HepG2 (cell line): Measurements from ENCODE around the gene TRPT1. TPM values are rescaled to one million over a fixed set of nuclear protein-coding genes. Genes with fewer than 3 reads are reported as not detected.
A peak's percentile ranks its signal among the peaks of the same experiment; 100 is the strongest.

Experiments
- ATAD3A ChIP-seq: sonication (generic); formaldehyde crosslinking; IDR thresholded peaks from 2 replicates; pipeline ENCODE4 v1.4.0; 2020; ENCODE audit warnings: missing genetic modification reagents
- FOXK2 ChIP-seq: fragments of 450-650 bp; IDR thresholded peaks from 2 replicates; pipeline ENCODE4 v1.6.1; 2016
- GFI1 ChIP-seq: sonication (generic); formaldehyde crosslinking; IDR thresholded peaks from 2 replicates; pipeline ENCODE4 v1.5.0; 2020; ENCODE audit warnings: missing genetic modification reagents, mild to moderate bottlenecking, borderline replicate concordance
- ISX ChIP-seq: sonication (generic); formaldehyde crosslinking; conservative IDR thresholded peaks from 2 replicates; pipeline ENCODE4 v1.5.0; 2020; ENCODE audit warnings: missing genetic modification reagents
- MEIS1 ChIP-seq: sonication (generic); formaldehyde crosslinking; IDR thresholded peaks from 2 replicates; pipeline ENCODE4 v1.9.0; 2021; ENCODE audit warnings: mild to moderate bottlenecking, missing genetic modification reagents, moderate library complexity, borderline replicate concordance
- NFE2L2 ChIP-seq: fragments of 150-350 bp; IDR thresholded peaks from 2 replicates; pipeline ENCODE4 v1.6.1; 2014; ENCODE audit warnings: low read length
- RARG ChIP-seq: sonication (generic); formaldehyde crosslinking; IDR thresholded peaks from 2 replicates; pipeline ENCODE4 v1.4.0; 2020; ENCODE audit warnings: low read depth, mild to moderate bottlenecking, missing genetic modification reagents
- REXO4 ChIP-seq: sonication (generic); formaldehyde crosslinking; IDR thresholded peaks from 2 replicates; pipeline ENCODE4 v1.8.0; 2022; ENCODE audit warnings: missing genetic modification reagents, mild to moderate bottlenecking, borderline replicate concordance
- SPEN ChIP-seq: sonication (generic); formaldehyde crosslinking; IDR thresholded peaks from 2 replicates; pipeline ENCODE4 v1.5.1; 2020; ENCODE audit warnings: low read depth, mild to moderate bottlenecking, missing genetic modification reagents
- ZBTB8A ChIP-seq: sonication (generic); formaldehyde crosslinking; IDR thresholded peaks from 2 replicates; pipeline ENCODE4 v1.4.0; 2020; ENCODE audit warnings: mild to moderate bottlenecking, low read depth, missing genetic modification reagents, borderline replicate concordance
- ZFY ChIP-seq: sonication (generic); formaldehyde crosslinking; IDR thresholded peaks from 2 replicates; pipeline ENCODE4 v1.4.0; 2020; ENCODE audit warnings: missing genetic modification reagents
- ZNF274 ChIP-seq: sonication (generic); formaldehyde crosslinking; IDR thresholded peaks from 2 replicates; pipeline ENCODE4 v1.5.1; 2020; ENCODE audit warnings: mild to moderate bottlenecking, missing genetic modification reagents
- ZNF34 ChIP-seq: sonication (generic); formaldehyde crosslinking; IDR thresholded peaks from 2 replicates; pipeline ENCODE4 v1.4.0; 2020; ENCODE audit warnings: mild to moderate bottlenecking, missing genetic modification reagents, borderline replicate concordance
- ZNF598 ChIP-seq: sonication (generic); formaldehyde crosslinking; IDR thresholded peaks from 2 replicates; pipeline ENCODE4 v1.5.1; 2020; ENCODE audit warnings: mild to moderate bottlenecking, missing genetic modification reagents, borderline replicate concordance
- ZNF879 ChIP-seq: sonication (generic); formaldehyde crosslinking; IDR thresholded peaks from 2 replicates; pipeline ENCODE4 v1.8.1; 2023; ENCODE audit warnings: missing genetic modification reagents
- polyA plus RNA-seq, 8 experiments: library from polyadenylated mRNA; depleted of rRNA in 3 of 8; stranded (reverse) in 7 of 8; unstranded in 1 of 8; fragments of >200 nt; fragmentation: Illumina TruSeq in 4 of 8; extraction: Trizol in 4 of 8; gene quantifications; 2 replicates each; pipeline versions ENCODE4 v1.2.1 to v1.2.3, GENCODE V29; 2011 to 2016; ENCODE audit warnings: low read depth in 4 of 8, missing spikeins in 1 of 8, mixed read lengths in 1 of 8; ENCODE audit not compliant: insufficient read depth in 1 of 8
- total RNA-seq, 5 experiments: library from RNA; depleted of rRNA; stranded (reverse); fragments of >200 nt; fragmentation: Illumina TruSeq; extraction: Trizol; gene quantifications; 2 replicates each; pipeline ENCODE4 v1.2.3, GENCODE V29; 2016; ENCODE audit warnings: low read depth in 1 of 5
- TF ChIP-seq, protein P1 (sequence below), 2 experiments: IDR thresholded peaks; 2 replicates each; pipeline ENCODE4 v1.6.1; 2011 to 2012; ENCODE audit warnings: low read length in 2 of 2, borderline replicate concordance in 1 of 2, low read depth in 1 of 2, mild to moderate bottlenecking in 1 of 2, moderate library complexity in 1 of 2
- TF ChIP-seq, protein P2 (sequence below): sonication (generic); formaldehyde crosslinking; IDR thresholded peaks from 2 replicates; pipeline ENCODE4 v1.4.0; 2020; ENCODE audit warnings: mild to moderate bottlenecking, low read depth, missing genetic modification reagents
- TF ChIP-seq, protein P3 (sequence below): sonication (generic); formaldehyde crosslinking; IDR thresholded peaks from 2 replicates; pipeline ENCODE4 v1.8.1; 2023; ENCODE audit warnings: mild to moderate bottlenecking, moderate library complexity, missing genetic modification reagents
- TF ChIP-seq, protein P4 (sequence below): IDR thresholded peaks from 2 replicates; pipeline ENCODE4 v1.6.1; 2016; ENCODE audit warnings: missing genetic modification reagents, missing compliant biosample characterization
- TF ChIP-seq, protein P5 (sequence below): sonication (generic); formaldehyde crosslinking; conservative IDR thresholded peaks from 2 replicates; pipeline ENCODE4 v1.4.0; 2020; ENCODE audit warnings: missing genetic modification reagents

Gene TRPT1
- total and polyA plus RNA-seq, 2 of the 13 experiments (the other 11 are each of a cell fraction or from before 2014, with no cell fraction given) = 24.8 to 40.7 TPM

DNA sequence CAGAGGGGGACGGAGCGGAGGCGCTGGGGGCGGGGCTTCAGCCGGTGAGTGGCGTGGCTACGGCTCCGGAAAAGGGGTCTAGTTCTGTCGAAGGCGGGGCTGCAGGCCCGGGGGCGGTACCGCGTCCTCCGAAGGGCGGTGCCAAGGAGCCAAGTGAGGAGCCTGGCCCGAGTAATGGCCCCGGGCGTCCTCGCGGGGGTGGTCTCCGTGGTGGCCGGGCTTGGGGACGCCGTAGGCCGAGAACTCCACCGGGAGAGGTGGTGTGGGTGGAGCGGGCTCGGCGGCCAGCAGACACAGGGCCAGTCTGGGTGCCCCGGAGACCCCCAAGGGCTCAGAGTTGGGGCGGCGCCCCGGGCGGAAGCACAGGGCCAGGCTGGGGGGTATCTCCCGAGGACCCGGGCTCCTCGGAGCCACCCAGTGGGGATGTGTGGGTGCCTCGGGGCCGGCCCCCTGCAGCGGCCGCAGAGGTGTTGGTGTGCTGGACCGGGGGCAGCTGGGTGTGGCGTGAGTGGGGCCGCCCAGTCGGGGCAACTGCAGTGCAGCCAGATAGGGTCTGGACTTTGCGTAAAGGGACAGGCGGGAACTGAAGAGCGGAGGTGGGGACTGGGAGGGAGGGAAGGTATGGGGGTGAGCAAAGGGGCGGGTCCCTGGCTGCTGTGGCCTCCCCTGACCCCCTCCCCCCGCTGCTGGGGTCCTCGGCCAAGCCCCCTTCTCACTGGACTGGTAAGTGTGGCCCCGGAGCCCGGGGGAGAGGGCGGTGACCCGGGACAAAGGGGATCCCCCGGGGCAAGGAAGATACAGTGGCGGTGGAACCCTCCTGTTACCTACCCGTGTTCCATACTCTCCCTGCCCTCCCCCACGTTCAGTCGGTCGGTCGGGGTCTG lies 15.7 kb upstream of the TRPT1 start (continued):
- TF ChIP-seq, protein P1, sequence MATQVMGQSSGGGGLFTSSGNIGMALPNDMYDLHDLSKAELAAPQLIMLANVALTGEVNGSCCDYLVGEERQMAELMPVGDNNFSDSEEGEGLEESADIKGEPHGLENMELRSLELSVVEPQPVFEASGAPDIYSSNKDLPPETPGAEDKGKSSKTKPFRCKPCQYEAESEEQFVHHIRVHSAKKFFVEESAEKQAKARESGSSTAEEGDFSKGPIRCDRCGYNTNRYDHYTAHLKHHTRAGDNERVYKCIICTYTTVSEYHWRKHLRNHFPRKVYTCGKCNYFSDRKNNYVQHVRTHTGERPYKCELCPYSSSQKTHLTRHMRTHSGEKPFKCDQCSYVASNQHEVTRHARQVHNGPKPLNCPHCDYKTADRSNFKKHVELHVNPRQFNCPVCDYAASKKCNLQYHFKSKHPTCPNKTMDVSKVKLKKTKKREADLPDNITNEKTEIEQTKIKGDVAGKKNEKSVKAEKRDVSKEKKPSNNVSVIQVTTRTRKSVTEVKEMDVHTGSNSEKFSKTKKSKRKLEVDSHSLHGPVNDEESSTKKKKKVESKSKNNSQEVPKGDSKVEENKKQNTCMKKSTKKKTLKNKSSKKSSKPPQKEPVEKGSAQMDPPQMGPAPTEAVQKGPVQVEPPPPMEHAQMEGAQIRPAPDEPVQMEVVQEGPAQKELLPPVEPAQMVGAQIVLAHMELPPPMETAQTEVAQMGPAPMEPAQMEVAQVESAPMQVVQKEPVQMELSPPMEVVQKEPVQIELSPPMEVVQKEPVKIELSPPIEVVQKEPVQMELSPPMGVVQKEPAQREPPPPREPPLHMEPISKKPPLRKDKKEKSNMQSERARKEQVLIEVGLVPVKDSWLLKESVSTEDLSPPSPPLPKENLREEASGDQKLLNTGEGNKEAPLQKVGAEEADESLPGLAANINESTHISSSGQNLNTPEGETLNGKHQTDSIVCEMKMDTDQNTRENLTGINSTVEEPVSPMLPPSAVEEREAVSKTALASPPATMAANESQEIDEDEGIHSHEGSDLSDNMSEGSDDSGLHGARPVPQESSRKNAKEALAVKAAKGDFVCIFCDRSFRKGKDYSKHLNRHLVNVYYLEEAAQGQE (IDR thresholded peaks at IDR 0.05; ENCODE audit: borderline replicate concordance in 1 of 2, low read depth in 1 of 2, low read length in 2 of 2) = no peak
- TF ChIP-seq, protein P2, sequence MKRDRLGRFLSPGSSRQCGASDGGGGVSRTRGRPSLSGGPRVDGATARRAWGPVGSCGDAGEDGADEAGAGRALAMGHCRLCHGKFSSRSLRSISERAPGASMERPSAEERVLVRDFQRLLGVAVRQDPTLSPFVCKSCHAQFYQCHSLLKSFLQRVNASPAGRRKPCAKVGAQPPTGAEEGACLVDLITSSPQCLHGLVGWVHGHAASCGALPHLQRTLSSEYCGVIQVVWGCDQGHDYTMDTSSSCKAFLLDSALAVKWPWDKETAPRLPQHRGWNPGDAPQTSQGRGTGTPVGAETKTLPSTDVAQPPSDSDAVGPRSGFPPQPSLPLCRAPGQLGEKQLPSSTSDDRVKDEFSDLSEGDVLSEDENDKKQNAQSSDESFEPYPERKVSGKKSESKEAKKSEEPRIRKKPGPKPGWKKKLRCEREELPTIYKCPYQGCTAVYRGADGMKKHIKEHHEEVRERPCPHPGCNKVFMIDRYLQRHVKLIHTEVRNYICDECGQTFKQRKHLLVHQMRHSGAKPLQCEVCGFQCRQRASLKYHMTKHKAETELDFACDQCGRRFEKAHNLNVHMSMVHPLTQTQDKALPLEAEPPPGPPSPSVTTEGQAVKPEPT = no peak
- TF ChIP-seq ZNF274 (CRISPR knock-in tag) = no peak; the same call in 1 of the 2 replicates
- TF ChIP-seq GFI1 (CRISPR knock-in tag) = no peak
- no peak for TF ChIP-seq REXO4
- no peak for TF ChIP-seq ZNF879
- TF ChIP-seq ZNF598 = peak; percentile 44; the same call in 1 of the 2 replicates
- TF ChIP-seq, protein P3, sequence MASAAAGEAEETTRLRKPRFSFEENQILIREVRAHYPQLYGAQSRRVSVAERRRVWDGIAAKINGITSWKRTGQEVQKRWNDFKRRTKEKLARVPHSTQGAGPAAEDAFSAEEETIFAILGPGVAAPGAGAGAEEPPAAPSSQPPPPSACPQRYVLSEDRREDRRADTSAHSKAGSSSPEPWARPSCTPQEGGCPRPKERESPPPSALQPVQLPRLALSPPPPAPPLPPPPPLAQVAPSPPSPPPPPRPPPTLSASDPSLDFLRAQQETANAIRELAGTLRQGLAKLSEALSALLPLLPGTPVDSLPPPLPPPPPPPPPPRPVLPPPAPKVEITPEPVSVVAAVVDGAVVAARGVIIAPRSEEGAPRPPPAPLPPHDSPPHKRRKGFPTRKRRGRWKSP (CRISPR knock-in tag) = no peak
- TF ChIP-seq MEIS1 (CRISPR knock-in tag) = no peak
- no peak for TF ChIP-seq ZNF34 (CRISPR knock-in tag)
- TF ChIP-seq ISX (CRISPR knock-in tag) = no peak
- TF ChIP-seq, protein P4, sequence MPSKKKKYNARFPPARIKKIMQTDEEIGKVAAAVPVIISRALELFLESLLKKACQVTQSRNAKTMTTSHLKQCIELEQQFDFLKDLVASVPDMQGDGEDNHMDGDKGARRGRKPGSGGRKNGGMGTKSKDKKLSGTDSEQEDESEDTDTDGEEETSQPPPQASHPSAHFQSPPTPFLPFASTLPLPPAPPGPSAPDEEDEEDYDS (CRISPR knock-in tag) = peak; percentile 74
- TF ChIP-seq SPEN (CRISPR knock-in tag) = no peak
- TF ChIP-seq ZBTB8A (CRISPR knock-in tag) = no peak
- TF ChIP-seq ATAD3A (CRISPR knock-in tag) = no peak
- no peak; the same call in 1 of the 2 replicates for TF ChIP-seq ZFY (CRISPR knock-in tag)
- no peak for TF ChIP-seq FOXK2
- no peak for TF ChIP-seq NFE2L2
- TF ChIP-seq, protein P5, sequence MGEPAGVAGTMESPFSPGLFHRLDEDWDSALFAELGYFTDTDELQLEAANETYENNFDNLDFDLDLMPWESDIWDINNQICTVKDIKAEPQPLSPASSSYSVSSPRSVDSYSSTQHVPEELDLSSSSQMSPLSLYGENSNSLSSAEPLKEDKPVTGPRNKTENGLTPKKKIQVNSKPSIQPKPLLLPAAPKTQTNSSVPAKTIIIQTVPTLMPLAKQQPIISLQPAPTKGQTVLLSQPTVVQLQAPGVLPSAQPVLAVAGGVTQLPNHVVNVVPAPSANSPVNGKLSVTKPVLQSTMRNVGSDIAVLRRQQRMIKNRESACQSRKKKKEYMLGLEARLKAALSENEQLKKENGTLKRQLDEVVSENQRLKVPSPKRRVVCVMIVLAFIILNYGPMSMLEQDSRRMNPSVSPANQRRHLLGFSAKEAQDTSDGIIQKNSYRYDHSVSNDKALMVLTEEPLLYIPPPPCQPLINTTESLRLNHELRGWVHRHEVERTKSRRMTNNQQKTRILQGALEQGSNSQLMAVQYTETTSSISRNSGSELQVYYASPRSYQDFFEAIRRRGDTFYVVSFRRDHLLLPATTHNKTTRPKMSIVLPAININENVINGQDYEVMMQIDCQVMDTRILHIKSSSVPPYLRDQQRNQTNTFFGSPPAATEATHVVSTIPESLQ = no peak
- no peak for TF ChIP-seq RARG (CRISPR knock-in tag)
